Fibroblast of lung (primary cell): ENCODE data around the gene KRTCAP2. TPM values are rescaled to one million over a fixed set of nuclear protein-coding genes. Genes with fewer than 3 reads are reported as not detected.

ENCODE experiments used
- DNase-seq, 2 donors: peaks; one replicate each; pipeline versions ENCODE4 v3.0.0 to v3.0.0-alpha.2; 2010; ENCODE audit warnings: low read depth in 2 of 2
- H2AFZ ChIP-seq: 2 replicates; pipeline ENCODE4 v1.5.1; 2012; ENCODE audit warnings: low read length, control low read depth, inconsistent platforms
- H3K27ac ChIP-seq: 2 replicates; pipeline ENCODE4 v1.5.1; 2011; ENCODE audit warnings: low read length, control low read depth; ENCODE audit not compliant: insufficient read depth
- H3K27me3 ChIP-seq: 2 replicates; pipeline ENCODE4 v1.5.1; 2011; ENCODE audit warnings: mild to moderate bottlenecking, low read length; ENCODE audit not compliant: control insufficient read depth, insufficient read depth
- H3K36me3 ChIP-seq: 2 replicates; pipeline ENCODE4 v1.5.1; 2011; ENCODE audit warnings: low read length; ENCODE audit not compliant: control insufficient read depth, insufficient read depth
- H3K4me1 ChIP-seq: 2 replicates; pipeline ENCODE4 v1.5.1; 2011; ENCODE audit warnings: low read length; ENCODE audit not compliant: control insufficient read depth, insufficient read depth; ENCODE audit errors: extremely low read depth
- H3K4me2 ChIP-seq: 2 replicates; pipeline ENCODE4 v1.5.1; 2011; ENCODE audit warnings: low read length, control low read depth; ENCODE audit not compliant: insufficient read depth; ENCODE audit errors: extremely low read depth
- H3K4me3 ChIP-seq, 4 experiments: fragments of 200-600 bp in 1 of 4; sonication (generic) in 1 of 4; replicated peaks in 1 of 4; 2 replicates each; pipeline ENCODE4 v1.5.1; 2011 to 2016; ENCODE audit warnings: low read length in 4 of 4, low read depth in 3 of 4, mild to moderate bottlenecking in 3 of 4, control low read depth in 2 of 4, inconsistent platforms in 1 of 4, mixed read lengths in 1 of 4; ENCODE audit not compliant: insufficient read depth in 1 of 4; ENCODE audit errors: control extremely low read depth in 1 of 4
- H3K79me2 ChIP-seq: 2 replicates; pipeline ENCODE4 v1.5.1; 2012; ENCODE audit warnings: mild to moderate bottlenecking, low read length, inconsistent platforms; ENCODE audit not compliant: control insufficient read depth, insufficient read depth
- H3K9ac ChIP-seq: 2 replicates; pipeline ENCODE4 v1.5.1; 2011; ENCODE audit warnings: mild to moderate bottlenecking, low read length, control low read depth; ENCODE audit not compliant: insufficient read depth
- H3K9me3 ChIP-seq: 2 replicates; pipeline ENCODE4 v1.5.1; 2012; ENCODE audit warnings: low read depth, low read length; ENCODE audit not compliant: control insufficient read depth, insufficient read depth
- H4K20me1 ChIP-seq: 2 replicates; pipeline ENCODE4 v1.5.1; 2011; ENCODE audit warnings: low read length; ENCODE audit not compliant: control insufficient read depth, insufficient read depth; ENCODE audit errors: extremely low read depth
- CTCF ChIP-seq, 2 donors: IDR thresholded peaks in 1 of 2; conservative IDR thresholded peaks in 1 of 2; 1 replicate in 1 of 2; 2 replicates in 1 of 2; pipeline ENCODE4 v1.5.1; 2011 to 2012; ENCODE audit warnings: low read length in 2 of 2, control low read depth in 1 of 2, inconsistent platforms in 1 of 2, low read depth in 1 of 2, mild to moderate bottlenecking in 1 of 2
- EZH2 ChIP-seq: IDR thresholded peaks from 2 replicates; pipeline ENCODE4 v1.5.1; 2012; ENCODE audit warnings: low read length, control low read depth, mild to moderate bottlenecking; ENCODE audit errors: missing control alignments
- polyA plus RNA-seq, 2 donors: library from polyadenylated mRNA; depleted of rRNA in 1 of 2; stranded (reverse) in 1 of 2; unstranded in 1 of 2; fragments of >200 nt; gene quantifications; 2 replicates each; pipeline ENCODE4 v1.2.1, GENCODE V29; 2011 to 2012; ENCODE audit warnings: missing spikeins in 1 of 2
- total RNA-seq: library from RNA; depleted of rRNA; stranded (reverse); fragments of >200 nt; gene quantifications from 2 replicates; pipeline ENCODE4 v1.2.1, GENCODE V29; 2014

KRTCAP2 gene
- total and polyA plus RNA-seq, 2 donors (not counting 1 experiment from before 2014, with no cell fraction given), result 123 to 125 TPM

GRCh38 chr1:155174324-155175280 is 1.5 kb upstream of the KRTCAP2 start:
- Histone ChIP-seq H3K4me1 (peaks cover 8% of the 10 kb centered on the region), H3K4me2 (peak overlapping the region; percentile 93), H2AFZ (peak overlapping the region; percentile 73), H4K20me1 (no peaks in the 10 kb centered on the region), H3K27me3 (no peaks in the 10 kb centered on the region), H3K4me3 (peak overlapping the region; percentile 76 to 97 (median 94)), H3K9me3 (no peaks in the 10 kb centered on the region), H3K27ac (peak overlapping the region; percentile 10), H3K36me3 (peaks cover 13% of the 10 kb centered on the region), H3K79me2 (peaks cover 11% of the 10 kb centered on the region), H3K9ac (peak overlapping the region; percentile 44)
- TF ChIP-seq EZH2 (no peak), CTCF (conservative IDR thresholded peaks at IDR 0.05 in 1 of 2, IDR thresholded peaks at IDR 0.05 in 1 of 2; ENCODE audit: low read depth in 1 of 2, low read length in 2 of 2) (no peak)
- DNase-seq, result peak; percentile 31 to 34

- Histone ChIP-seq H3K9ac (peak within 1 kb of the TSS; percentile 96), H3K9me3 (no peaks in the 10 kb centered on the region), H4K20me1 (no peaks in the 10 kb centered on the region), H3K36me3 (peaks cover 10% of the 10 kb centered on the region), H3K27ac (peak within 1 kb of the TSS; percentile 98), H3K27me3 (no peaks in the 10 kb centered on the region), H3K4me2 (peak within 1 kb of the TSS; percentile 95), H3K4me1 (peaks cover 8% of the 10 kb centered on the region), H3K4me3 (peak within 1 kb of the TSS; percentile 76 to 97 (median 94)), H2AFZ (peak within 1 kb of the TSS; percentile 88), H3K79me2 (peaks cover 11% of the 10 kb centered on the region)
- TF ChIP-seq EZH2, result no peak
- no peak for TF ChIP-seq CTCF (conservative IDR thresholded peaks at IDR 0.05 in 1 of 2, IDR thresholded peaks at IDR 0.05 in 1 of 2; ENCODE audit: low read depth in 1 of 2, low read length in 2 of 2)
- DNase-seq, result peak; percentile 55 to 56
Observed at GRCh38 chr1:155173478-155174323, 597 bp upstream of the KRTCAP2 start, which contains the start of gene TRIM46. TRIM46 (plus strand) TSS chr1:155173849; CDS start chr1:155173967, 118 bp downstream.
